Measurements from ENCODE around the gene MRPL53. TPM values are rescaled to one million over a fixed set of nuclear protein-coding genes. Genes with fewer than 3 reads are reported as not detected.

Gene MRPL53
- total and polyA plus RNA-seq, 2 of the 8 experiments (the other 6 are each of a cell fraction or from before 2014, with no cell fraction given): 36.6 to 46.3 TPM

- Histone ChIP-seq H2BK5ac (ENCODE audit: low read depth, low read length) (no peak overlapping the region), H3K56ac (replicated peaks; ENCODE audit: insufficient read length, low read depth, low read length) (no peak overlapping the region), H3K79me1 (ENCODE audit: low read depth, low read length) (peaks cover 4% of the 10 kb centered on the region; the same call in 1 of the 2 replicates), H3K14ac (ENCODE audit: insufficient read length) (no peak overlapping the region), H2BK15ac (ENCODE audit: low read length) (no peak overlapping the region), H3K18ac (ENCODE audit: extremely low read depth, low read length) (no peak overlapping the region), H4K8ac (ENCODE audit: extremely low read depth, insufficient read depth, low read length) (no peak overlapping the region), H3K27me3 (replicated peaks in 1 of 4; ENCODE audit: control insufficient read depth in 3 of 4, extremely low read depth in 1 of 4, insufficient read depth in 3 of 4, low read length in 3 of 4) (0 out of 7 replicates have a peak, but pooled peaks cover 0 to 2% (median 0%) of the 10 kb centered on the region in 4 experiments), H3K23me2 (ENCODE audit: low read depth, low read length) (no peaks in the 10 kb centered on the region), H2BK120ac (replicated peaks; ENCODE audit: low read depth, low read length) (no peak overlapping the region), H4K91ac (replicated peaks; ENCODE audit: insufficient read length, low read length) (no peak overlapping the region), H3K36me3 (ENCODE audit: control insufficient read depth in 2 of 4, insufficient read depth in 4 of 4, low read length in 3 of 4) (peaks cover 19 to 75% (median 57%) of the 10 kb centered on the region in 4 experiments), H3K9me3 (ENCODE audit: insufficient read depth in 2 of 2, low read depth in 1 of 2, low read length in 1 of 2) (no peaks in the 10 kb centered on the region), H2AFZ (ENCODE audit: low read length) (no peak overlapping the region), H3K27ac (ENCODE audit: low read depth, low read length) (no peak overlapping the region), H3K23ac (ENCODE audit: insufficient read length) (no peak overlapping the region), H3K4me2 (ENCODE audit: insufficient read depth in 1 of 2, low read depth in 2 of 2, low read length in 2 of 2) (no peak overlapping the region), H3K4me1 (replicated peaks in 1 of 4; ENCODE audit: control insufficient read depth in 3 of 4, insufficient read depth in 4 of 4, low read length in 3 of 4) (0 out of 7 replicates have a peak, but pooled peaks cover 0 to 2% (median 0%) of the 10 kb centered on the region in 4 experiments), H3K9ac (replicated peaks in 1 of 4; ENCODE audit: extremely low read depth in 1 of 4, low read depth in 3 of 4, low read length in 3 of 4) (no peak overlapping the region), H4K20me1 (replicated peaks in 1 of 2; ENCODE audit: control insufficient read depth in 1 of 2, insufficient read depth in 2 of 2, low read length in 2 of 2) (peaks cover 4 to 24% of the 10 kb centered on the region in 2 experiments), H4K5ac (ENCODE audit: insufficient read length, low read depth, low read length) (no peak overlapping the region), H2BK12ac (ENCODE audit: low read depth, low read length) (no peak overlapping the region), H2AK5ac (ENCODE audit: low read depth, low read length) (no peak overlapping the region), H2BK20ac (ENCODE audit: low read length) (no peak overlapping the region), H3K4me3 (ENCODE audit: extremely low read depth in 1 of 4, insufficient read depth in 2 of 4, low read depth in 3 of 4, low read length in 4 of 4) (no peak overlapping the region), H3K79me2 (ENCODE audit: control insufficient read depth in 1 of 2, insufficient read depth in 2 of 2, low read length in 2 of 2) (no peaks in the 10 kb centered on the region), H3K4ac (replicated peaks; ENCODE audit: insufficient read length, low read depth, low read length) (no peak overlapping the region)
- DNase-seq (ENCODE audit: low read depth in 1 of 2, low spot score in 2 of 2) (no peak), FAIRE-seq (no peak)
- CTCF ChIA-PET (ENCODE audit: partially characterized antibody): interaction anchor here (0.6 to 1.1 kb wide), 3 partner anchors 12 to 178 kb away, joined by 3 to 5 read pairs (median 4); partner anchors contain the start of genes CCDC142 and TTC31
- POLR2A ChIA-PET (ENCODE audit: partially characterized antibody): interaction anchor here (1.0 to 5.5 kb wide), 7 partner anchors 9 to 67 kb away, joined by 3 to 42 read pairs (median 4); no protein-coding TSS in a partner anchor
- 88% methylated on average over 3 of the region's 3 CpGs; no CpG with 5 or more reads in 1 of the 2 experiments for WGBS, 2 experiments (ENCODE audit: extremely low coverage in 1 of 2, insufficient coverage in 1 of 2, insufficient read length in 1 of 2, insufficient replicate concordance in 2 of 2, low coverage in 1 of 2, low lambda C conversion rate in 2 of 2, missing lambda C conversion rate in 1 of 2)
- no peak for TF ChIP-seq NRF1 (IDR thresholded peaks at IDR 0.05; ENCODE audit: low read depth, low read length)
- TF ChIP-seq TBP (IDR thresholded peaks at IDR 0.05; ENCODE audit: low read depth, low read length): no peak
- no peak for TF ChIP-seq TCF12 (IDR thresholded peaks at IDR 0.05; ENCODE audit: low read depth, low read length)
- no peak for TF ChIP-seq SAP30 (IDR thresholded peaks at IDR 0.05; ENCODE audit: insufficient read depth, insufficient replicate concordance, low read length)
- no peak for TF ChIP-seq ATF2 (IDR thresholded peaks at IDR 0.05; ENCODE audit: low read length)
- no peak for TF ChIP-seq POLR2A (IDR thresholded peaks at IDR 0.05; ENCODE audit: control extremely low read depth in 1 of 2, low read depth in 2 of 2, low read length in 2 of 2)
- TF ChIP-seq SIN3A (conservative IDR thresholded peaks at IDR 0.05 in 1 of 2, IDR thresholded peaks at IDR 0.05 in 1 of 2; ENCODE audit: low read depth in 1 of 2, low read length in 2 of 2): no peak
- TF ChIP-seq CHD1 (IDR thresholded peaks at IDR 0.05; ENCODE audit: low read depth, low read length): no peak
- TF ChIP-seq GABPA (IDR thresholded peaks at IDR 0.05; ENCODE audit: borderline replicate concordance, insufficient read depth, low read length): no peak
- TF ChIP-seq SUZ12 (IDR thresholded peaks at IDR 0.05; ENCODE audit: low read length): no peak
- no peak for TF ChIP-seq SRF (IDR thresholded peaks at IDR 0.05; ENCODE audit: low read depth, low read length)
Measured at GRCh38 chr2:74427551-74427950, 44.9 kb downstream of the MRPL53 start.
